Mucosa of gallbladder (tissue), 1 donor: ENCODE data around the gene RCAN3. TPM values are rescaled to one million over a fixed set of nuclear protein-coding genes. Genes with fewer than 3 reads are reported as not detected.

ENCODE experiments used
- DNase-seq: peaks from one replicate; pipeline ENCODE4 v3.0.0-alpha.2; 2020; ENCODE audit warnings: low spot score
- total RNA-seq: library from RNA; stranded (reverse); gene quantifications from one replicate; pipeline ENCODE4 v1.2.1, GENCODE V29; 2021
- donor health status: DM: no; HTN: no; CAD: no.

The RCAN3 gene
- total RNA-seq, 1 donor from 2014 or later = 19.1 TPM

DNA sequence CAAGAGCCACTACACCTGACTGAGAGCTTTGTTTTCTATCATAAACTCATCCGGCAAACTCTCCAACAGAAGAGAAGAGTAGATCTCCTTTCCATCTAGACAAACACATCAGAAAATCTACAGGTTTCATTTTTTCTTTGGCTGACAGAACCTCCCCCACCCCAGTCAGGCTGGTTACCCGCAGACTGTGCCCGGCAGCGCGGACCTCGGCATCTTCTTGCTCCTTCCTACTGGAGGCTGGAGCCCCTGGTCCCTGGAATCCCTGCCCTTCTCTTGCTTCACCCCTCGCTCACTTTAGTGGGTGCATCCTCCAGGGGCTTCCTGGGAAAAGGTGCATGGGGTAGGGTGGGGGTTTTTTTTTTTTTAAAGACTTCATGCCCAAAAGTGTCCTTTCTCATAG, 76.2 kb downstream of the RCAN3 start:
- DNase-seq = no peak

DNA sequence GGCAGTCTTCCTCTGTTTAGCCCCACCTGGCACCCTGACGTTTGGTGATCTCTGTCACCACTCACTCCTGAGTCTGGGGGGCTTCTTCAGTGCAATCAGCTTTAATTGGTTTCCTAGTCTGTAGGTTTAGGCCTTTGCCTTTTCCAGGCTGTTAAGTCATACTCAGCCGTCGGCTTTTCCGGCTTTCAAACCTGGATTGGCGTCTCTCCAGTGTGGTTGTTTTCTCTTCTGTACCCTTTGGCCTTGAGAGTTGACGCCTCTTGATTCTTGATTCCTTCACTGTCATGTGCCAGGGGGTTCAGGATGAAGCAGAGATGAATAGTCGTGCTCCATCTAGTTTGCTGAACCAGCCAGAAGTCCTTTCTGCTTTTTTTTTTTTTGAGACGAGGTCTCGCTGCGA, 78.1 kb downstream of the RCAN3 start:
- DNase-seq = peak; percentile 52

DNA sequence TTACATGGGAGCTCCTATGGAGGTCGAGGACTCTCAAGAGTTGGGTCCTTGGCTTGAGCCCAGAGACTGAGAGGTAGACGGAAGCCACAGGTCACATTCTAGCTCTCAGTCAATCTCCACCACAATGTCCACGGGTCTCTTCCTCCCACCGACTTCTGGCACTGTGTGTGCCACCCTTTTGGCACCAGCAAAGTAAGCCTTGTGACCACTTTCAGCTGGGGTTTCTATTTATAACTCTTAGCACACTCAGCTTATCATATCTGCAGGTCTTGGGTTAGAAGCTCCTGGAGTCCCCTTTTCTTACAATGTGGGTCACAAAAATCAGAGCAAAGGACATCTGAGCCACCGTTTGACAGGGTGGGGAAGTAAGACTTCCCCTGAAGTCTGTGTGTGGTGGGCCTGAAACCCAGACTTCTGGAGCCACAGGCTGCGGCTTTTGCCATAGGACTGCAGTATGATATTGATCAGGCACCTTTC, 81.6 kb downstream of the RCAN3 start:
- no peak for DNase-seq

DNA sequence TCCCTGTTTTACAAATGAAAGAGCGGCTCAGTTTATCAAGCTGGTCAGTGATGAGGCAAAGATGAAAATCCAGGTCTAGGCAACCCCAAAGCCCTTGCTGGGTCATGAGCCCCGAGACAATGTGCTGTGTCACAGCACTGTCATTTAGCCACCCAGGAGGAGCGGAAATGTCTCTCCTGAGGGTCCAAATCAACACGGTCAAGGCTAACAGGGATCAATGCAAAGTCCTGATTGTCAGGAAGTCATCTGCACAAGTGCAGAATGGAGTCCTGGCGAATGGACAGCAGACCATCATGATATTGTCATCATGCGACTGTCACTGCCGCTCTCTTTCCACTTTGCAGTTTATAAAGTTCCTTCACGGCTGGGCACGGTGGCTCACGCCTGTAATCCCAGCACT, 83.5 kb downstream of the RCAN3 start:
- no peak for DNase-seq

DNA sequence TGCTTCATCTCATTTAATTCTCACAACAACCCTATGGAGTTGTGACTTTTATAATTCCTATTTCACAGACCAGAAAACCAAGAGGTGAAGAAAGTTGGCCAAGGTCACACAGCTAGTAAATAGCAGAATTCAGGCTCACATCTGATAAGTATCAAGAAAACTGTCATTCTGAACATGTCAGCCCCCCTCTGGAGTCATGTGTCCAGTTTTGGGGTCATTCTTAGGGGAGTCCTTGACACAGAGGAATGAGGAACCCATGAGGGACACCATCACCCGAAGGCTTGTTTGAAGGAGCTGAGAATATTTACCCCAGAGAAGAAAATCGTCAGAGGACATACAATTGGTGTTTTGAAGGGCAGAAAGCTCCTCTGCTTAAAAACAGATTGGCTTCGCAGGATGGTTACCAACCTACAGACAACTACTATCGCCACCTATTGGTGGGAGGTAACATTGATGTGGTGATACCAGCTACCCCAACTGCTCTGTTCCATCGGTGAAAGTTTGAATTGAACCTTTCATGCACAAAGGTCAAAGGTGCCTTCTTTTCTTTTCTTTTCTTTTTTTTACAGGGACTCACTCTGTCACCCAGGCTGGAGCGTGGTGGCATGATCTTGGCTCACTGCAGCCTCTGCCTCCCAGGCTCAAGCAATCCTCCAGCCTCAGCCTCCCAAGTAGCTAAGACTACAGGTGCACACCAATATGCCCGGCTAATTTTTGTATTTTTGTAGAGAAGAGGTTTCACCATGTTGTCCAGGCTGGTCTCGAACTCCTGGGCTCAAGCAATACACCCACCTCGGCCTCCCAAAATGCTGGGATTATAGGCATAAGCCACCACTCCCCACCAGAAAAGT, 84.6 kb downstream of the RCAN3 start:
- peak; percentile 57 for DNase-seq

DNA sequence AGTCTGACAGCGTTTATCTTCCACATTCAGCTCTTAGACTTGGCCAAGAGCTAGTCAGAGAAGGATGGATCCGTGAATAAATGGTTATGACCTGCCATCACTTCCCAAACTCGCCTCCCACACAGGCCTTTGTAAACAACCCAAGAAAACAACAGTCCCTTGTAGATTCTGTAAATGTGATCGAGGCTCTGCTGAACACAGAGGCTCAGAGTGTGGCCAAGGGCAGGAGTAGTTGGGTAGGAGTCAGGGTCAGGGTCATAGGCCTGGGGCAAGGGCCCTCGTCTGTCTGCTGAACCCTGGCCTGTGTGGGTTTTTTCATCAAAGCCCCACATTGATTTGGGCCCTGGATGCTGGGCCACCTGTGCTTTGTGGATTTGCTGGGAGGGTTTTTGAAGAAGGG, 85.9 kb downstream of the RCAN3 start:
- no peak for DNase-seq

DNA sequence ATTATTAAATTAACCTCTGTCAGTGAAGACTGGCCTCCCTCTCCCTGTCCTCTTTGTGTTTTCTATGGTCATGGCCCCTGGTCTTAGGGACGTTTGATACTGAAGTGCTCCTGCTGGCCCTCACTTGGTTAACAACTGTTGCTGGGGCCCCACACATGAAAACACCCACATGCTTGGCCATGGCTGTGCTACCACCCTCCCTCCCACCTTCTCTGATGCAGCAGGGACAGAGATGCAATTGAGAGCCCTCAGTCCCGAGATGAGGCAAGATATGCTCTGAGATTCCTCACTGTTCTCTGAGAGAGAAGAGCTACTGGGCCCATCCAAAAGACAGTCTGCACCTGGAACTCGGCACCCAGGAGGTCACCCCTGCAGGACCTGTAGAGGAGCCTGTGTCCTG, 86.6 kb downstream of the RCAN3 start:
- DNase-seq = no peak

Other genes starting within 250 kb of the RCAN3 start
- gene GRHL3, start 183.5 kb upstream of the RCAN3 start, total RNA-seq = 1.4 TPM
- 10.8 TPM for gene STPG1, start 89.1 kb upstream of the RCAN3 start, total RNA-seq
- gene NIPAL3, start 87.0 kb upstream of the RCAN3 start, total RNA-seq = 57.4 TPM
- 27.2 TPM for gene NCMAP, start 53.3 kb downstream of the RCAN3 start, total RNA-seq
- gene SRRM1, start 140.5 kb downstream of the RCAN3 start, total RNA-seq = 84.3 TPM
- 204 TPM for gene CLIC4, start 242.6 kb downstream of the RCAN3 start, total RNA-seq